Transverse colon (tissue), 4 donors: ENCODE results near the gene CPXM1. TPM values are rescaled to one million over a fixed set of nuclear protein-coding genes. Genes with fewer than 3 reads are reported as not detected.
"Not testable (repeated sequence)": the region's sequence is repeated elsewhere in the genome, so short reads cannot be mapped to it uniquely, and the experiment has no call there.

Experiments
- DNase-seq: peaks from one replicate; pipeline ENCODE4 v3.0.0-alpha.2; 2019
- H3K27ac ChIP-seq, 4 donors: fragments of 200-600 bp; sonication (generic); 2 replicates each; pipeline ENCODE4 v1.5.1; 2016 to 2018; ENCODE audit warnings: inconsistent platforms in 4 of 4
- H3K27me3 ChIP-seq: fragments of 200-600 bp; sonication (generic); 2 replicates; pipeline ENCODE4 v1.5.1; 2017; ENCODE audit warnings: inconsistent platforms
- H3K36me3 ChIP-seq, 4 donors: fragments of 200-600 bp; sonication (generic); 2 replicates each; pipeline ENCODE4 v1.5.1; 2017 to 2019; ENCODE audit warnings: inconsistent platforms in 4 of 4
- H3K4me1 ChIP-seq, 4 donors: fragments of 200-600 bp; sonication (generic); 2 replicates each; pipeline ENCODE4 v1.5.1; 2017 to 2020; ENCODE audit warnings: inconsistent platforms in 4 of 4
- H3K4me3 ChIP-seq, 4 donors: fragments of 200-600 bp; sonication (generic); 1 replicate in 1 of 4; 2 replicates in 3 of 4; pipeline versions ENCODE4 v1.5.1 to v1.6.1; 2017 to 2019; ENCODE audit warnings: inconsistent platforms in 4 of 4
- H3K9me3 ChIP-seq, 2 donors: fragments of 200-600 bp; sonication (generic); 2 replicates each; pipeline ENCODE4 v1.5.1; 2017 to 2019; ENCODE audit warnings: inconsistent platforms in 2 of 2
- EP300 ChIP-seq: sonication (generic); formaldehyde crosslinking; IDR thresholded peaks from one replicate; pipeline ENCODE4 v1.6.1; 2017; ENCODE audit warnings: antibody characterized with exemption, low read depth
- POLR2A ChIP-seq: fragments of 450-650 bp; IDR thresholded peaks from one replicate; pipeline ENCODE4 v1.6.1; 2016; ENCODE audit warnings: antibody characterized with exemption, mild to moderate bottlenecking, moderate library complexity
- POLR2AphosphoS5 ChIP-seq, 3 donors: sonication (generic); formaldehyde crosslinking; IDR thresholded peaks; one replicate each; pipeline ENCODE4 v1.6.1; 2016; ENCODE audit warnings: antibody characterized with exemption in 3 of 3
- WGBS, 2 donors: methylation state at CpG; one replicate each; pipeline ENCODE4 v1.1.5; 2018; ENCODE audit warnings: low coverage in 1 of 2; 5-methylcytosine and 5-hydroxymethylcytosine counted together
- in situ Hi-C, 4 donors: fragments of 200-750 bp; cut with MboI; loops; one replicate each; pipeline versions ENCODE4 v1.15.0 to v1.15.1; 2017; ENCODE audit warnings: low sequenced_read_pairs in 3 of 4, low pct_ligation_motif_present in 1 of 4, low pct_unique_long_range_greater_than_20kb in 1 of 4
- intact Hi-C: fragments of 100-400 bp; cut with DNase I; formaldehyde crosslinking; loops from one replicate; pipeline ENCODE4 v1.15.1; 2023; ENCODE audit warnings: low total_unique reads
- total RNA-seq, 4 donors: library from RNA; depleted of rRNA; stranded (reverse); fragments of >200 nt; gene quantifications; one replicate each; pipeline ENCODE4 v1.1.0, GENCODE V29; 2016
- TF ChIP-seq, protein P1 (sequence below), 5 experiments: fragments of 200-600 bp in 3 of 5; fragments of 450-650 bp in 2 of 5; sonication (generic) in 3 of 5; IDR thresholded peaks; 1 replicate in 2 of 5; 2 replicates in 3 of 5; pipeline ENCODE4 v1.5.1; 2016 to 2017; ENCODE audit warnings: antibody characterized with exemption in 5 of 5, inconsistent platforms in 3 of 5, mild to moderate bottlenecking in 2 of 5, moderate library complexity in 1 of 5

The CPXM1 gene
- total RNA-seq, 4 donors from 2014 or later, result 0.80 to 2.6 (median 1.0) TPM

DNA sequence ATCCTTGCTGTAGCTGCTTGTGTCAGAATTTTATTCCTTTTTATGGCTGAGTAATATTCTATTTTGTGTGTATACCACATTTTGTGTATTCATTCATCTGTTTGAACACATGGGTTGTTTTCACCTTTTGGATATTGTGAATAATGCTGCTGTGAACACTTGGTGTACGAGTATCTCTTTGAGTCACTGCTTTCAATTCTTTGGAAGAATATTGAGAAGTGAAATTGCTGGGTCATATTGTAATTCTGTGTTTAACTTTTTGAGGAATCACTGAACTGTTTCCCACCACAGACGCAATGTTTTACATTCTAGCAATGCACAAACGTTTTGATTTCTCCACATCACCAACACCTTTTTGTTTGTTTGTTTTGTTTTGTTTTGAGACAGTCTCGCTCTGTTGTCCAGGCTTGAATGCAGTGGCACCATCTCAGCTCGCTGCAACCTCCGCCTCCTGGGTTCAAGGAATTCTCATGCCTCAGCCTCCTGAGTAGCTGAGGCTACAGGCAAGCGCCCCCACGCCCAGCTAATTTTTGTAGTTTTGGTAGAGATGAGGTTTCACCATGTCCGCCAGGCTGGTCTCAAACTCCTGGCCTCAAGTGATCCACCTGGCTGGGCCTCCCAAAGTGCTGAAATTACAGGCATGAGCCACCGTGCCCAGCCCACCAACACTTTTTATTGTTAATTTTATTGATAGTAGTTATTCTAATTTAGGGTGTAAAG, 21.7 kb downstream of the CPXM1 start:
- WGBS, 2 donors, result 66 to 83% methylated on average over 6 to 10 of the region's 10 CpGs

DNA sequence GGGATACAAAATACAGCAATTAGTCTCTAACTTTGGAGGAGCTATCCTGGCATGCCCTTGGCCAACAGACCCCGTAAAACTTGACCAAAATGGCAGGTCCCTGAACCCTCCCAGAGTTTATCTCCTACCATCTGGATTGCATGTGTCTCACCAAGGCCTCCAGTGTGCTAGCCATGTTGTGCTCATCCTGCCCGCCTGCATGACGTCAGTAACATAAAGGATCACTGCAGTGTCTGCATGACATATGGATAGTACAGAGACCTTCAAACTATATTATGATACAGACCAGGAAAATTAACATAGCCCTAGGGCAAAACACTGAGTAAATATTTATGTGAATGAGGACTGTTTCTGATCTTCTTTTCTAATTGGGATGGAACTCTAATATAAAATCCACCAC, 25.3 kb downstream of the CPXM1 start:
- intact Hi-C loops (no loop called here), in situ Hi-C loops (no loop called here)
- Histone ChIP-seq H3K27ac (no peak overlapping the region), H3K4me1 (no peaks in the 10 kb centered on the region), H3K4me3 (no peak overlapping the region), H3K27me3 (peaks cover 18% of the 10 kb centered on the region), H3K9me3 (no peaks in the 10 kb centered on the region), H3K36me3 (no peaks in the 10 kb centered on the region)
- WGBS, 2 donors, result 85 to 94% methylated on average over 2 to 3 of the region's 3 CpGs
- DNase-seq, result no peak
- TF ChIP-seq POLR2A (no peak), EP300 (no peak), POLR2AphosphoS5 (IDR thresholded peaks at IDR 0.05) (no peak)
- TF ChIP-seq, protein P1, sequence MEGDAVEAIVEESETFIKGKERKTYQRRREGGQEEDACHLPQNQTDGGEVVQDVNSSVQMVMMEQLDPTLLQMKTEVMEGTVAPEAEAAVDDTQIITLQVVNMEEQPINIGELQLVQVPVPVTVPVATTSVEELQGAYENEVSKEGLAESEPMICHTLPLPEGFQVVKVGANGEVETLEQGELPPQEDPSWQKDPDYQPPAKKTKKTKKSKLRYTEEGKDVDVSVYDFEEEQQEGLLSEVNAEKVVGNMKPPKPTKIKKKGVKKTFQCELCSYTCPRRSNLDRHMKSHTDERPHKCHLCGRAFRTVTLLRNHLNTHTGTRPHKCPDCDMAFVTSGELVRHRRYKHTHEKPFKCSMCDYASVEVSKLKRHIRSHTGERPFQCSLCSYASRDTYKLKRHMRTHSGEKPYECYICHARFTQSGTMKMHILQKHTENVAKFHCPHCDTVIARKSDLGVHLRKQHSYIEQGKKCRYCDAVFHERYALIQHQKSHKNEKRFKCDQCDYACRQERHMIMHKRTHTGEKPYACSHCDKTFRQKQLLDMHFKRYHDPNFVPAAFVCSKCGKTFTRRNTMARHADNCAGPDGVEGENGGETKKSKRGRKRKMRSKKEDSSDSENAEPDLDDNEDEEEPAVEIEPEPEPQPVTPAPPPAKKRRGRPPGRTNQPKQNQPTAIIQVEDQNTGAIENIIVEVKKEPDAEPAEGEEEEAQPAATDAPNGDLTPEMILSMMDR (IDR thresholded peaks at IDR 0.05), result no peak

More for the DNA sequence above, 21.7 kb downstream of the CPXM1 start:
- H3K4me1 ChIP-seq, result no peaks in the 10 kb centered on the region
- no peak overlapping the region for H3K27ac ChIP-seq
- H3K9me3 ChIP-seq, result no peaks in the 10 kb centered on the region
- intact Hi-C loops (no loop called here), in situ Hi-C loops (no loop called here)
- H3K36me3 ChIP-seq, result no peaks in the 10 kb centered on the region
- TF ChIP-seq EP300 (no peak), POLR2A (no peak), POLR2AphosphoS5 (IDR thresholded peaks at IDR 0.05) (no peak)
- TF ChIP-seq, protein P1 (IDR thresholded peaks at IDR 0.05), result no peak
- H3K4me3 ChIP-seq, result no peak overlapping the region
- peaks cover 29% of the 10 kb centered on the region for H3K27me3 ChIP-seq
- no peak for DNase-seq

DNA sequence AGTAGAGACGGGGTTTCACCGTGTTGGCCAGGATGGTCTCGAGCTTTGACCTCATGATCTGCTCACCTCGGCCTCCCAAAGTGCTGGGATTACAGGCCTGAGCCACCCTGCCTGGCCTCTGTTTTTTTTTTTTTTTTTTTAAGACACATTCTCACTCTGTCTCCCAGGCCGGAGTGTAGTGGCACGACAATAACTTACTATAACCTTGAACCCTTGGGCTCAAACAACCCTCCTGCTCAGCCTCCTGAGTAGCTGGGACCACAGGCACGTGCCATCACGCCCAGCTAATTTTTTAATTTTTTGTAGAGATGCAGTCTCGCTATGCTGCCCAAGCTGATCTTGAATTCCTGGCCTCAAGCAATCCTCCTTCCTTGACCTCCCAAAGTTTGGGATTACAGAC, 26.6 kb downstream of the CPXM1 start:
- no peaks in the 10 kb centered on the region for H3K4me1 ChIP-seq
- no peak overlapping the region for H3K4me3 ChIP-seq
- no peaks in the 10 kb centered on the region for H3K9me3 ChIP-seq
- in situ Hi-C loops, result no loop called here
- TF ChIP-seq, protein P1 (IDR thresholded peaks at IDR 0.05), result no peak
- TF ChIP-seq EP300 (no peak), POLR2A (no peak), POLR2AphosphoS5 (IDR thresholded peaks at IDR 0.05) (no peak)
- intact Hi-C loops, result no loop called here
- WGBS, 2 donors, result 76 to 87% methylated on average over 5 to 9 of the region's 9 CpGs
- peaks cover 21% of the 10 kb centered on the region for H3K27me3 ChIP-seq
- no peak overlapping the region for H3K27ac ChIP-seq
- no peaks in the 10 kb centered on the region for H3K36me3 ChIP-seq
- DNase-seq, result no peak

DNA sequence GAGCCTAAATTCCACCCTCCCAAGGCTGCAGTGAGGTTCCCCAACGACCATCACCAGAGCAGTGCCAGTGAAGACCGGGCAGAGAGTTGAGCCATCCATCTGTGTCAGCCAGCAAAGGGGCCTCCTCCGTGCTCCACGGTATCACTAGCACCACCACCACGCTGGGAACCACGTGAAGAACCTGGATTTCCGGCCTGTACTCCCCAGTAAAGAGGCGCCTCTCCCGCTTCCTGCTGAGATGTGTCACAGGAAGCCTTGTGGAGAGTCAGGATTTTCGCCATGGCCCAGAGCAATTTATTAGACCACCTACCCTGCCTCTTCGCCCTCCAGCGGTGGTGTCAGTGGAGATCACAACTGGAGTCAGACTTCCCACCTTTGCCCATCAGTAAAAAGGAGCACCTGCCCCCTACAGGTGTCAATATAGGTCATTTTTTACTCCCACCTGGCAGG, 28.8 kb downstream of the CPXM1 start:
- H3K4me3 ChIP-seq, result no peak overlapping the region
- intact Hi-C loops, result no loop called here
- 55 to 80% methylated on average over 1 to 12 of the region's 12 CpGs for WGBS, 2 donors
- in situ Hi-C loops, result no loop called here
- no peak for DNase-seq
- no peaks in the 10 kb centered on the region for H3K9me3 ChIP-seq
- no peaks in the 10 kb centered on the region for H3K36me3 ChIP-seq
- no peak overlapping the region for H3K27ac ChIP-seq
- no peak for TF ChIP-seq POLR2AphosphoS5 (IDR thresholded peaks at IDR 0.05)
- TF ChIP-seq EP300, result no peak
- TF ChIP-seq, protein P1 (IDR thresholded peaks at IDR 0.05), result no peak
- no peak for TF ChIP-seq POLR2A
- H3K27me3 ChIP-seq, result peaks cover 29% of the 10 kb centered on the region
- peaks cover 0 to 5% (median 1%) of the 10 kb centered on the region in 4 donors for H3K4me1 ChIP-seq

DNA sequence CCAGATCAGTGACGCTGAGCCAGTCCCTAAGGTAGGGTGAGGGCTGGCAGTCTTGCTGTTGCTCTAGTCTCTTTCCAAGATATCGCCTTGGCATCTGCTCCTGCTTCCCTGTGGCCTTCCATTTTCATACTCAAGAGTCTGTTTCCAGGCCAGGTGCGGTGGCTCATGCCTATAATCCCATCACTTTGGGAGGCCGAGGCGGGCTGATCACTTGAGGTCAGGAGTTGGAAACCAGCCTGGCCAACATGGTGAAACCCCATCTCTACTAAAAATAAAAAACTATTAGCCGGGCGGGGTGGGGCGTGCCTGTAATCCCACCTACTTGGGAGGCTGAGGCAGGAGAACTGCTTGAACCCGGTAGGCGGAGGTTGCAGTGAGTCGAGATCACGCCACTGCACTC, 30.3 kb downstream of the CPXM1 start:
- DNase-seq, H3K36me3 ChIP-seq, H3K9me3 ChIP-seq, H3K4me3 ChIP-seq, intact Hi-C loops, H3K4me1 ChIP-seq, H3K27ac ChIP-seq, in situ Hi-C loops: not testable (repeated sequence)
- 90% methylated on average over 12 of the region's 12 CpGs; no CpG with 5 or more reads in 1 of the 2 donors for WGBS, 2 donors
- H3K27me3 ChIP-seq, result peaks cover 45% of the 10 kb centered on the region
